ENCODE data around the gene ZBP1. TPM values are rescaled to one million over a fixed set of nuclear protein-coding genes. Genes with fewer than 3 reads are reported as not detected.
"Not testable (repeated sequence)": the region's sequence is repeated elsewhere in the genome, so short reads cannot be mapped to it uniquely, and the experiment has no call there.

ZBP1 gene
- total RNA-seq, 1 experiment from 2014 or later: not detected

DNA sequence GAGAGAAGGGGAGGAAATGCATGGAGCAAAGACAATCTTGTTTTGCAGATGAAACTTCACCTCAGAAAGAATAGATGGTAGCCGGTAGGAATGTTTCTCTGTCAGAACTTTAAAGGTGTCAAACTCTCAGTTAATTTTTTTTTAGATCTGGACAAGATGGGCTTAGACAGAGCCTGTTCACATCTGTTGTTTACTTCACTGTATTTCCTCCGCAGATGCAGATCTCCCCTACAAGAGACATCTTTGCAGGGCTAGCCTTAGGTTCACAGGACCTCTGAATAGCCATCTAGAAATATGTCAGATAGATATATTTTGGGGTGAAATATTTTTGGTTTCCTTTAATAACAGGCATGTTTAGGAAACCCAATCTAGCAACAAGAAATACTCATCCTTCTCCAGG is 12.1 kb upstream of the ZBP1 start:
- intact Hi-C loops (cut with micrococcal nuclease; ENCODE audit: unreplicated experiment): no loop called here
- TF ChIP-seq CTCF (conservative IDR thresholded peaks at IDR 0.05): no peak
- TF ChIP-seq EZH2 (IDR thresholded peaks at IDR 0.05; ENCODE audit: low read depth): no peak
- Histone ChIP-seq H4K20me1 (ENCODE audit: insufficient read depth) (no peaks in the 10 kb centered on the region), H3K4me2 (no peak overlapping the region), H3K9me3 (ENCODE audit: insufficient read depth, low read depth) (peaks cover 4% of the 10 kb centered on the region; the same call in 1 of the 2 replicates), H3F3A (ENCODE audit: insufficient read depth, low read depth) (no peaks in the 10 kb centered on the region), H3K27me3 (ENCODE audit: insufficient read depth, low read depth) (no peaks in the 10 kb centered on the region), H3K9me2 (ENCODE audit: insufficient read depth) (no peaks in the 10 kb centered on the region), H3K4me3 (no peak overlapping the region), H3K36me3 (ENCODE audit: low read depth) (no peaks in the 10 kb centered on the region), H3K79me2 (ENCODE audit: low read depth) (no peaks in the 10 kb centered on the region), H2AFZ (no peak overlapping the region), H3K27ac (no peak overlapping the region), H3K4me1 (replicated peaks; ENCODE audit: insufficient read depth) (no peaks in the 10 kb centered on the region)
- ChIA-PET CTCF (no interaction called here), POLR2A (ENCODE audit: unreplicated experiment) (interaction anchor here (0.7 kb wide), 1 partner anchor 9 kb away, joined by 4 read pairs; no protein-coding TSS in a partner anchor)
- no peak for DNase-seq
- no TSS peak for BruUV-seq (replicated peaks)

GRCh38 chr20:57630061-57630460 is 9.8 kb upstream of the ZBP1 start:
- H3K9me3 ChIP-seq (ENCODE audit: insufficient read depth, low read depth): peaks cover 4% of the 10 kb centered on the region
- no peaks in the 10 kb centered on the region for H3F3A ChIP-seq (ENCODE audit: insufficient read depth, low read depth)
- ChIA-PET POLR2A (ENCODE audit: unreplicated experiment) (no interaction called here), CTCF (no interaction called here)
- no peak for DNase-seq
- H3K4me1 ChIP-seq (replicated peaks; ENCODE audit: insufficient read depth): no peaks in the 10 kb centered on the region
- H3K27ac ChIP-seq: no peak overlapping the region
- H3K27me3 ChIP-seq (ENCODE audit: insufficient read depth, low read depth): no peaks in the 10 kb centered on the region
- no peaks in the 10 kb centered on the region for H3K9me2 ChIP-seq (ENCODE audit: insufficient read depth)
- no peaks in the 10 kb centered on the region for H3K79me2 ChIP-seq (ENCODE audit: low read depth)
- H3K4me3 ChIP-seq: no peak overlapping the region
- no peaks in the 10 kb centered on the region for H4K20me1 ChIP-seq (ENCODE audit: insufficient read depth)
- no peak overlapping the region for H3K4me2 ChIP-seq
- no peak overlapping the region for H2AFZ ChIP-seq
- intact Hi-C loops (cut with micrococcal nuclease; ENCODE audit: unreplicated experiment): no loop called here
- H3K36me3 ChIP-seq (ENCODE audit: low read depth): no peaks in the 10 kb centered on the region
- TF ChIP-seq CTCF (conservative IDR thresholded peaks at IDR 0.05): no peak
- TF ChIP-seq EZH2 (IDR thresholded peaks at IDR 0.05; ENCODE audit: low read depth): no peak
- no TSS peak for BruUV-seq (replicated peaks)

- H3K36me3 ChIP-seq (ENCODE audit: low read depth); H3F3A ChIP-seq (ENCODE audit: insufficient read depth, low read depth); H3K27ac ChIP-seq; CTCF ChIA-PET; H3K9me2 ChIP-seq (ENCODE audit: insufficient read depth); H4K20me1 ChIP-seq (ENCODE audit: insufficient read depth); H3K4me3 ChIP-seq; H3K27me3 ChIP-seq (ENCODE audit: insufficient read depth, low read depth); DNase-seq; H2AFZ ChIP-seq; H3K9me3 ChIP-seq (ENCODE audit: insufficient read depth, low read depth); POLR2A ChIA-PET (ENCODE audit: unreplicated experiment); H3K4me1 ChIP-seq (replicated peaks; ENCODE audit: insufficient read depth); H3K79me2 ChIP-seq (ENCODE audit: low read depth); BruUV-seq (replicated peaks); H3K4me2 ChIP-seq: not testable (repeated sequence)
- intact Hi-C loops (cut with micrococcal nuclease; ENCODE audit: unreplicated experiment): loop anchor here (10.0 kb wide), 1 partner anchor 185 kb away; no protein-coding TSS in a partner anchor
Observed at GRCh38 chr20:57629491-57629901, 9.3 kb upstream of the ZBP1 start.

GRCh38 chr20:57628962-57629308 is 8.7 kb upstream of the ZBP1 start:
- H3K9me3 ChIP-seq (ENCODE audit: insufficient read depth, low read depth); H2AFZ ChIP-seq; H3K4me3 ChIP-seq; H3K4me1 ChIP-seq (replicated peaks; ENCODE audit: insufficient read depth); H3K79me2 ChIP-seq (ENCODE audit: low read depth); H4K20me1 ChIP-seq (ENCODE audit: insufficient read depth); H3K27me3 ChIP-seq (ENCODE audit: insufficient read depth, low read depth); H3K9me2 ChIP-seq (ENCODE audit: insufficient read depth); H3K4me2 ChIP-seq; H3K27ac ChIP-seq; H3K36me3 ChIP-seq (ENCODE audit: low read depth); POLR2A ChIA-PET (ENCODE audit: unreplicated experiment); H3F3A ChIP-seq (ENCODE audit: insufficient read depth, low read depth); BruUV-seq (replicated peaks); CTCF ChIA-PET; DNase-seq: not testable (repeated sequence)
- intact Hi-C loops (cut with micrococcal nuclease; ENCODE audit: unreplicated experiment): loop anchor here (10.0 kb wide), 1 partner anchor 186 kb away; no protein-coding TSS in a partner anchor

Measured in PC-9 (cell line).